Measurements from ENCODE around the gene LRMDA. TPM values are rescaled to one million over a fixed set of nuclear protein-coding genes. Genes with fewer than 3 reads are reported as not detected.

Gene LRMDA
- total and polyA plus RNA-seq, 2 of the 13 experiments (the other 11 are each of a cell fraction or from before 2014, with no cell fraction given), result 13.4 to 22.0 TPM

- TF ChIP-seq, protein P1, sequence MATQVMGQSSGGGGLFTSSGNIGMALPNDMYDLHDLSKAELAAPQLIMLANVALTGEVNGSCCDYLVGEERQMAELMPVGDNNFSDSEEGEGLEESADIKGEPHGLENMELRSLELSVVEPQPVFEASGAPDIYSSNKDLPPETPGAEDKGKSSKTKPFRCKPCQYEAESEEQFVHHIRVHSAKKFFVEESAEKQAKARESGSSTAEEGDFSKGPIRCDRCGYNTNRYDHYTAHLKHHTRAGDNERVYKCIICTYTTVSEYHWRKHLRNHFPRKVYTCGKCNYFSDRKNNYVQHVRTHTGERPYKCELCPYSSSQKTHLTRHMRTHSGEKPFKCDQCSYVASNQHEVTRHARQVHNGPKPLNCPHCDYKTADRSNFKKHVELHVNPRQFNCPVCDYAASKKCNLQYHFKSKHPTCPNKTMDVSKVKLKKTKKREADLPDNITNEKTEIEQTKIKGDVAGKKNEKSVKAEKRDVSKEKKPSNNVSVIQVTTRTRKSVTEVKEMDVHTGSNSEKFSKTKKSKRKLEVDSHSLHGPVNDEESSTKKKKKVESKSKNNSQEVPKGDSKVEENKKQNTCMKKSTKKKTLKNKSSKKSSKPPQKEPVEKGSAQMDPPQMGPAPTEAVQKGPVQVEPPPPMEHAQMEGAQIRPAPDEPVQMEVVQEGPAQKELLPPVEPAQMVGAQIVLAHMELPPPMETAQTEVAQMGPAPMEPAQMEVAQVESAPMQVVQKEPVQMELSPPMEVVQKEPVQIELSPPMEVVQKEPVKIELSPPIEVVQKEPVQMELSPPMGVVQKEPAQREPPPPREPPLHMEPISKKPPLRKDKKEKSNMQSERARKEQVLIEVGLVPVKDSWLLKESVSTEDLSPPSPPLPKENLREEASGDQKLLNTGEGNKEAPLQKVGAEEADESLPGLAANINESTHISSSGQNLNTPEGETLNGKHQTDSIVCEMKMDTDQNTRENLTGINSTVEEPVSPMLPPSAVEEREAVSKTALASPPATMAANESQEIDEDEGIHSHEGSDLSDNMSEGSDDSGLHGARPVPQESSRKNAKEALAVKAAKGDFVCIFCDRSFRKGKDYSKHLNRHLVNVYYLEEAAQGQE (IDR thresholded peaks at IDR 0.05; ENCODE audit: borderline replicate concordance in 1 of 2, low read depth in 1 of 2, low read length in 2 of 2), result no peak; a peak in 1 of 4 replicates
- TF ChIP-seq, protein P2, sequence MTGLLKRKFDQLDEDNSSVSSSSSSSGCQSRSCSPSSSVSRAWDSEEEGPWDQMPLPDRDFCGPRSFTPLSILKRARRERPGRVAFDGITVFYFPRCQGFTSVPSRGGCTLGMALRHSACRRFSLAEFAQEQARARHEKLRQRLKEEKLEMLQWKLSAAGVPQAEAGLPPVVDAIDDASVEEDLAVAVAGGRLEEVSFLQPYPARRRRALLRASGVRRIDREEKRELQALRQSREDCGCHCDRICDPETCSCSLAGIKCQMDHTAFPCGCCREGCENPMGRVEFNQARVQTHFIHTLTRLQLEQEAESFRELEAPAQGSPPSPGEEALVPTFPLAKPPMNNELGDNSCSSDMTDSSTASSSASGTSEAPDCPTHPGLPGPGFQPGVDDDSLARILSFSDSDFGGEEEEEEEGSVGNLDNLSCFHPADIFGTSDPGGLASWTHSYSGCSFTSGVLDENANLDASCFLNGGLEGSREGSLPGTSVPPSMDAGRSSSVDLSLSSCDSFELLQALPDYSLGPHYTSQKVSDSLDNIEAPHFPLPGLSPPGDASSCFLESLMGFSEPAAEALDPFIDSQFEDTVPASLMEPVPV (CRISPR knock-in tag; IDR thresholded peaks at IDR 0.05), result 0 out of 2 replicates have a peak, but pooled peaks have one; percentile 30
- TF ChIP-seq ZBTB7A (CRISPR knock-in tag; IDR thresholded peaks at IDR 0.05) (peak; percentile 38; the same call in 1 of the 2 replicates), ZNF207 (IDR thresholded peaks at IDR 0.05; ENCODE audit: borderline replicate concordance) (no peak), BCL6 (CRISPR knock-in tag; IDR thresholded peaks at IDR 0.05) (peak; percentile 80), ZNF749 (CRISPR knock-in tag; IDR thresholded peaks at IDR 0.05; ENCODE audit: borderline replicate concordance) (no peak), ZC3H4 (CRISPR knock-in tag; IDR thresholded peaks at IDR 0.05; ENCODE audit: borderline replicate concordance) (no peak), E2F1 (CRISPR knock-in tag; IDR thresholded peaks at IDR 0.05) (no peak), ATF1 (CRISPR knock-in tag; IDR thresholded peaks at IDR 0.05) (no peak), SP1 (IDR thresholded peaks at IDR 0.05) (no peak), SP1 (CRISPR knock-in tag; IDR thresholded peaks at IDR 0.05) (no peak), ZNF772 (CRISPR knock-in tag; IDR thresholded peaks at IDR 0.05) (no peak), ZNF552 (CRISPR knock-in tag; IDR thresholded peaks at IDR 0.05; ENCODE audit: borderline replicate concordance) (no peak), ZBTB1 (CRISPR knock-in tag; IDR thresholded peaks at IDR 0.05; ENCODE audit: borderline replicate concordance) (no peak), CEBPG (CRISPR knock-in tag; IDR thresholded peaks at IDR 0.05) (peak; percentile 100), ZFP62 (CRISPR knock-in tag; IDR thresholded peaks at IDR 0.05) (no peak), HNRNPK (IDR thresholded peaks at IDR 0.05; ENCODE audit: low read depth, low read length, poor library complexity, severe bottlenecking) (no peak), NFE2L1 (CRISPR knock-in tag; IDR thresholded peaks at IDR 0.05; ENCODE audit: borderline replicate concordance) (no peak), EZH2 (conservative IDR thresholded peaks at IDR 0.05; ENCODE audit: low read depth, low read length) (no peak), ZNF513 (CRISPR knock-in tag; conservative IDR thresholded peaks at IDR 0.05) (no peak), ZNF598 (CRISPR knock-in tag; IDR thresholded peaks at IDR 0.05; ENCODE audit: borderline replicate concordance) (no peak), ZNF24 (IDR thresholded peaks at IDR 0.05) (no peak), ZSCAN30 (CRISPR knock-in tag; IDR thresholded peaks at IDR 0.05) (no peak)
- TF ChIP-seq, protein P3, sequence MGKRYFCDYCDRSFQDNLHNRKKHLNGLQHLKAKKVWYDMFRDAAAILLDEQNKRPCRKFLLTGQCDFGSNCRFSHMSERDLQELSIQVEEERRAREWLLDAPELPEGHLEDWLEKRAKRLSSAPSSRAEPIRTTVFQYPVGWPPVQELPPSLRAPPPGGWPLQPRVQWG (CRISPR knock-in tag; IDR thresholded peaks at IDR 0.05; ENCODE audit: borderline replicate concordance, low read depth), result no peak
Observed at GRCh38 chr10:75755528-75755927, 324.1 kb downstream of the LRMDA start (continued).

Measured in HepG2 (cell line).